WTC11 (cell line): ENCODE data around the gene GPX1. TPM values are rescaled to one million over a fixed set of nuclear protein-coding genes. Genes with fewer than 3 reads are reported as not detected.
"Not testable (repeated sequence)": the region's sequence is repeated elsewhere in the genome, so short reads cannot be mapped to it uniquely, and the experiment has no call there.

ENCODE experiments used
- ATAC-seq: fragments of 200-7000 bp; cut with Tn5 transposase; 2 replicates; pipeline ENCODE4 v1.10.0; 2021; ENCODE audit warnings: mild to moderate bottlenecking, moderate library complexity
- CTCF ChIA-PET: fragments of 300-600 bp; sonication (Branson Sonifier 250); formaldehyde crosslinking; loops from one replicate; lab custom pipeline; 2021; ENCODE audit warnings: antibody characterized with exemption; lab: Charles Lee
- POLR2A ChIA-PET: fragments of 350-600 bp; sonication (Branson Sonifier 250); formaldehyde crosslinking; loops from one replicate; lab custom pipeline; 2021; ENCODE audit warnings: antibody characterized with exemption; lab: Charles Lee
- DNase-seq: peaks from one replicate; pipeline ENCODE4 v3.0.0; 2021; ENCODE audit warnings: low spot score
- H3K27ac Mint-ChIP-seq: 2 replicates; pipeline ENCODE4 v1.8.0; 2021; ENCODE audit warnings: mixed read lengths
- H3K27me3 Mint-ChIP-seq: 2 replicates; pipeline ENCODE4 v1.8.0; 2021; ENCODE audit warnings: low read depth, mild to moderate bottlenecking, moderate library complexity, mixed read lengths
- H3K36me3 Mint-ChIP-seq: 2 replicates; pipeline ENCODE4 v1.8.0; 2021; ENCODE audit warnings: mixed read lengths
- H3K4me1 Mint-ChIP-seq: 2 replicates; pipeline ENCODE4 v1.8.0; 2022; ENCODE audit warnings: mixed read lengths
- H3K4me3 Mint-ChIP-seq: 2 replicates; pipeline ENCODE4 v1.8.0; 2021; ENCODE audit warnings: mild to moderate bottlenecking, moderate library complexity, mixed read lengths
- H3K9me3 Mint-ChIP-seq: 2 replicates; pipeline ENCODE4 v1.8.0; 2021; ENCODE audit warnings: mixed read lengths
- AR ChIP-seq: fragments of 250-450 bp; sonication (Bioruptor Pico); IDR thresholded peaks from 2 replicates; pipeline ENCODE4 v1.9.0; 2021; ENCODE audit warnings: mild to moderate bottlenecking
- ATF3 ChIP-seq: sonication (generic); formaldehyde crosslinking; conservative IDR thresholded peaks from 2 replicates; pipeline ENCODE4 v1.8.1; 2022; ENCODE audit warnings: mild to moderate bottlenecking, missing genetic modification reagents
- CDX4 ChIP-seq: fragments of 250-450 bp; sonication (Bioruptor Pico); IDR thresholded peaks from 2 replicates; pipeline ENCODE4 v1.9.0; 2021; ENCODE audit warnings: moderate library complexity, mild to moderate bottlenecking, inconsistent platforms, borderline replicate concordance
- EMX1 ChIP-seq: fragments of 250-450 bp; sonication (Bioruptor Pico); IDR thresholded peaks from 2 replicates; pipeline ENCODE4 v1.8.0; 2021; ENCODE audit warnings: mild to moderate bottlenecking
- FOXP1 ChIP-seq: sonication (generic); formaldehyde crosslinking; IDR thresholded peaks from 2 replicates; pipeline ENCODE4 v1.8.0; 2022; ENCODE audit warnings: missing genetic modification reagents, mild to moderate bottlenecking, moderate library complexity, borderline replicate concordance
- FOXP4 ChIP-seq: sonication (generic); formaldehyde crosslinking; IDR thresholded peaks from 2 replicates; pipeline ENCODE4 v1.8.0; 2022; ENCODE audit warnings: mild to moderate bottlenecking, missing genetic modification reagents
- GTF2I ChIP-seq: fragments of 250-450 bp; sonication (Bioruptor Pico); conservative IDR thresholded peaks from 2 replicates; pipeline ENCODE4 v1.4.0; 2021; ENCODE audit warnings: mild to moderate bottlenecking
- IRF1 ChIP-seq: sonication (generic); formaldehyde crosslinking; IDR thresholded peaks from 2 replicates; pipeline ENCODE4 v1.8.0; 2023; ENCODE audit warnings: missing genetic modification reagents
- KAT7 ChIP-seq: sonication (generic); formaldehyde crosslinking; IDR thresholded peaks from 2 replicates; pipeline ENCODE4 v1.8.1; 2023; ENCODE audit warnings: missing genetic modification reagents, mild to moderate bottlenecking, borderline replicate concordance
- NR1H2 ChIP-seq: sonication (generic); formaldehyde crosslinking; IDR thresholded peaks from 2 replicates; pipeline ENCODE4 v1.9.0; 2021; ENCODE audit warnings: mild to moderate bottlenecking, moderate library complexity, missing genetic modification reagents
- NR2C2 ChIP-seq: sonication (generic); formaldehyde crosslinking; IDR thresholded peaks from 2 replicates; pipeline ENCODE4 v1.8.0; 2022; ENCODE audit warnings: mild to moderate bottlenecking, missing genetic modification reagents
- PRDM15 ChIP-seq: sonication (generic); formaldehyde crosslinking; IDR thresholded peaks from 2 replicates; pipeline ENCODE4 v1.8.0; 2022; ENCODE audit warnings: missing genetic modification reagents
- RELA ChIP-seq: sonication (generic); formaldehyde crosslinking; IDR thresholded peaks from 2 replicates; pipeline ENCODE4 v1.8.1; 2022; ENCODE audit warnings: missing genetic modification reagents, mild to moderate bottlenecking, borderline replicate concordance
- TP53 ChIP-seq: sonication (generic); formaldehyde crosslinking; IDR thresholded peaks from 2 replicates; pipeline ENCODE4 v1.8.1; 2023; ENCODE audit warnings: mild to moderate bottlenecking, missing genetic modification reagents
- USF1 ChIP-seq: sonication (generic); formaldehyde crosslinking; IDR thresholded peaks from 2 replicates; pipeline ENCODE4 v1.8.0; 2022; ENCODE audit warnings: mild to moderate bottlenecking, missing genetic modification reagents
- ZNF263 ChIP-seq: sonication (generic); formaldehyde crosslinking; IDR thresholded peaks from 2 replicates; pipeline ENCODE4 v1.8.1; 2022; ENCODE audit warnings: low read depth, mild to moderate bottlenecking, moderate library complexity, missing genetic modification reagents
- ZNF425 ChIP-seq: fragments of 250-450 bp; sonication (Bioruptor Pico); conservative IDR thresholded peaks from 2 replicates; pipeline ENCODE4 v1.9.0; 2021; ENCODE audit warnings: mild to moderate bottlenecking
- ZSCAN18 ChIP-seq: fragments of 250-450 bp; sonication (Bioruptor Pico); IDR thresholded peaks from 2 replicates; pipeline ENCODE4 v2.1.2; 2022; ENCODE audit warnings: mild to moderate bottlenecking, moderate library complexity
- total RNA-seq: library from RNA; stranded (reverse); gene quantifications from 3 replicates; pipeline ENCODE4 v1.2.3, GENCODE V29; 2021

Gene GPX1
- total RNA-seq, 1 experiment from 2014 or later: 323 TPM

GRCh38 chr3:49349348-49350114 lies 8.6 kb downstream of the GPX1 start:
- Mint-ChIP-seq H3K4me3 (no peak overlapping the region), H3K36me3 (peaks cover 4% of the 10 kb centered on the region; the same call in 1 of the 2 replicates), H3K27me3 (no peaks in the 10 kb centered on the region; the same call in 1 of the 2 replicates), H3K4me1 (peaks cover 3% of the 10 kb centered on the region; the same call in 1 of the 2 replicates), H3K27ac (no peak overlapping the region), H3K9me3 (peaks cover 3% of the 10 kb centered on the region)
- ChIA-PET POLR2A (interaction anchor here (0.8 kb wide), 1 partner anchor 10 kb away, joined by 3 read pairs; no protein-coding TSS in a partner anchor), CTCF (interaction anchor here (3.1 kb wide), 1 partner anchor 10 kb away, joined by 25 read pairs; the partner anchor contains the start of gene USP4)
- ATAC-seq (no peak), DNase-seq (no peak)
- TF ChIP-seq GTF2I (CRISPR knock-in tag): no peak
- no peak for TF ChIP-seq KAT7 (CRISPR knock-in tag)
- TF ChIP-seq FOXP1 (CRISPR knock-in tag): no peak
- TF ChIP-seq ZSCAN18 (CRISPR knock-in tag): no peak
- TF ChIP-seq PRDM15 (CRISPR knock-in tag): no peak
- TF ChIP-seq NR1H2 (CRISPR knock-in tag): no peak
- no peak for TF ChIP-seq ZNF425 (CRISPR knock-in tag)
- no peak for TF ChIP-seq IRF1 (CRISPR knock-in tag)
- TF ChIP-seq AR (CRISPR knock-in tag): no peak
- TF ChIP-seq USF1 (CRISPR knock-in tag): no peak
- no peak for TF ChIP-seq TP53
- TF ChIP-seq NR2C2 (CRISPR knock-in tag): no peak
- no peak for TF ChIP-seq RELA (CRISPR knock-in tag)
- no peak for TF ChIP-seq CDX4
- TF ChIP-seq ZNF263 (CRISPR knock-in tag): no peak
- no peak for TF ChIP-seq EMX1
- TF ChIP-seq ATF3 (CRISPR knock-in tag): no peak
- TF ChIP-seq FOXP4 (CRISPR knock-in tag): no peak

GRCh38 chr3:49348361-49348760 lies 9.8 kb downstream of the GPX1 start:
- POLR2A ChIA-PET, H3K27me3 Mint-ChIP-seq, H3K4me3 Mint-ChIP-seq, ATAC-seq, H3K4me1 Mint-ChIP-seq, DNase-seq, CTCF ChIA-PET, H3K36me3 Mint-ChIP-seq, H3K27ac Mint-ChIP-seq, H3K9me3 Mint-ChIP-seq: not testable (repeated sequence)
